Transverse colon (tissue), 4 donors: Measurements from ENCODE around the gene LDLRAD4. TPM values are rescaled to one million over a fixed set of nuclear protein-coding genes. Genes with fewer than 3 reads are reported as not detected.

Source experiments
- DNase-seq: peaks from one replicate; pipeline ENCODE4 v3.0.0-alpha.2; 2019
- H3K27ac ChIP-seq, 4 donors: fragments of 200-600 bp; sonication (generic); 2 replicates each; pipeline ENCODE4 v1.5.1; 2016 to 2018; ENCODE audit warnings: inconsistent platforms in 4 of 4
- H3K27me3 ChIP-seq: fragments of 200-600 bp; sonication (generic); 2 replicates; pipeline ENCODE4 v1.5.1; 2017; ENCODE audit warnings: inconsistent platforms
- H3K36me3 ChIP-seq, 4 donors: fragments of 200-600 bp; sonication (generic); 2 replicates each; pipeline ENCODE4 v1.5.1; 2017 to 2019; ENCODE audit warnings: inconsistent platforms in 4 of 4
- H3K4me1 ChIP-seq, 4 donors: fragments of 200-600 bp; sonication (generic); 2 replicates each; pipeline ENCODE4 v1.5.1; 2017 to 2020; ENCODE audit warnings: inconsistent platforms in 4 of 4
- H3K4me3 ChIP-seq, 4 donors: fragments of 200-600 bp; sonication (generic); 1 replicate in 1 of 4; 2 replicates in 3 of 4; pipeline versions ENCODE4 v1.5.1 to v1.6.1; 2017 to 2019; ENCODE audit warnings: inconsistent platforms in 4 of 4
- H3K9me3 ChIP-seq, 2 donors: fragments of 200-600 bp; sonication (generic); 2 replicates each; pipeline ENCODE4 v1.5.1; 2017 to 2019; ENCODE audit warnings: inconsistent platforms in 2 of 2
- CTCF ChIP-seq, 5 experiments: fragments of 200-600 bp in 3 of 5; fragments of 450-650 bp in 2 of 5; sonication (generic) in 3 of 5; IDR thresholded peaks; 1 replicate in 2 of 5; 2 replicates in 3 of 5; pipeline ENCODE4 v1.5.1; 2016 to 2017; ENCODE audit warnings: antibody characterized with exemption in 5 of 5, inconsistent platforms in 3 of 5, mild to moderate bottlenecking in 2 of 5, moderate library complexity in 1 of 5
- EP300 ChIP-seq: sonication (generic); formaldehyde crosslinking; IDR thresholded peaks from one replicate; pipeline ENCODE4 v1.6.1; 2017; ENCODE audit warnings: antibody characterized with exemption, low read depth
- POLR2A ChIP-seq: fragments of 450-650 bp; IDR thresholded peaks from one replicate; pipeline ENCODE4 v1.6.1; 2016; ENCODE audit warnings: antibody characterized with exemption, mild to moderate bottlenecking, moderate library complexity
- POLR2AphosphoS5 ChIP-seq, 3 donors: sonication (generic); formaldehyde crosslinking; IDR thresholded peaks; one replicate each; pipeline ENCODE4 v1.6.1; 2016; ENCODE audit warnings: antibody characterized with exemption in 3 of 3
- WGBS, 2 donors: methylation state at CpG; one replicate each; pipeline ENCODE4 v1.1.5; 2018; ENCODE audit warnings: low coverage in 1 of 2; 5-methylcytosine and 5-hydroxymethylcytosine counted together
- in situ Hi-C, 4 donors: fragments of 200-750 bp; cut with MboI; loops; one replicate each; pipeline versions ENCODE4 v1.15.0 to v1.15.1; 2017; ENCODE audit warnings: low sequenced_read_pairs in 3 of 4, low pct_ligation_motif_present in 1 of 4, low pct_unique_long_range_greater_than_20kb in 1 of 4
- intact Hi-C: fragments of 100-400 bp; cut with DNase I; formaldehyde crosslinking; loops from one replicate; pipeline ENCODE4 v1.15.1; 2023; ENCODE audit warnings: low total_unique reads
- total RNA-seq, 4 donors: library from RNA; depleted of rRNA; stranded (reverse); fragments of >200 nt; gene quantifications; one replicate each; pipeline ENCODE4 v1.1.0, GENCODE V29; 2016

The LDLRAD4 gene
- total RNA-seq, 4 donors from 2014 or later: 34.8 to 277 (median 60.6) TPM

GRCh38 chr18:13502585-13502984 lies 284.0 kb downstream of the LDLRAD4 start:
- 76 to 95% methylated on average over 7 to 8 of the region's 8 CpGs for WGBS, 2 donors

GRCh38 chr18:13503836-13504235 lies 285.3 kb downstream of the LDLRAD4 start:
- Histone ChIP-seq H3K4me1 (peaks cover 0 to 28% (median 7%) of the 10 kb centered on the region in 4 donors), H3K27ac (no peak overlapping the region), H3K27me3 (no peaks in the 10 kb centered on the region), H3K4me3 (no peak overlapping the region), H3K36me3 (no peaks in the 10 kb centered on the region), H3K9me3 (no peaks in the 10 kb centered on the region)
- WGBS, 2 donors: 52 to 70% methylated on average over 1 to 6 of the region's 6 CpGs
- DNase-seq: peak; percentile 20
- TF ChIP-seq POLR2A (no peak), POLR2AphosphoS5 (IDR thresholded peaks at IDR 0.05) (no peak), EP300 (no peak), CTCF (IDR thresholded peaks at IDR 0.05) (no peak)
- intact Hi-C loops: no loop called here
- in situ Hi-C loops: no loop called here

More at GRCh38 chr18:13502585-13502984, 284.0 kb downstream of the LDLRAD4 start:
- TF ChIP-seq POLR2AphosphoS5 (IDR thresholded peaks at IDR 0.05) (no peak), EP300 (no peak), CTCF (IDR thresholded peaks at IDR 0.05) (no peak), POLR2A (no peak)
- Histone ChIP-seq H3K27me3 (no peaks in the 10 kb centered on the region), H3K36me3 (peaks cover 0 to 5% (median under 1%) of the 10 kb centered on the region in 4 donors), H3K9me3 (no peaks in the 10 kb centered on the region), H3K4me1 (peaks cover 0 to 28% (median 7%) of the 10 kb centered on the region in 4 donors), H3K27ac (no peak overlapping the region), H3K4me3 (no peak overlapping the region)
- intact Hi-C loops: no loop called here
- in situ Hi-C loops: no loop called here
- DNase-seq: no peak

- TF ChIP-seq EP300: no peak
- TF ChIP-seq POLR2AphosphoS5 (IDR thresholded peaks at IDR 0.05): no peak
- TF ChIP-seq CTCF (IDR thresholded peaks at IDR 0.05): no peak
- TF ChIP-seq POLR2A: no peak
- H3K4me1 ChIP-seq: peaks cover 0 to 21% (median 5%) of the 10 kb centered on the region in 4 donors
- no peaks in the 10 kb centered on the region for H3K27me3 ChIP-seq
- H3K27ac ChIP-seq: peak overlapping the region in 2 of 4 donors; percentile 19 to 52
- no peaks in the 10 kb centered on the region for H3K36me3 ChIP-seq
- no peaks in the 10 kb centered on the region for H3K9me3 ChIP-seq
- 56 to 59% methylated on average over 12 of the region's 12 CpGs for WGBS, 2 donors
- intact Hi-C loops (no loop called here), in situ Hi-C loops (no loop called here)
- H3K4me3 ChIP-seq: no peak overlapping the region
- DNase-seq: no peak
Measured at GRCh38 chr18:13505780-13506345, 287.3 kb downstream of the LDLRAD4 start.

GRCh38 chr18:13510594-13510993 lies 292.0 kb downstream of the LDLRAD4 start:
- DNase-seq: no peak
- intact Hi-C loops: no loop called here
- Histone ChIP-seq H3K36me3 (no peaks in the 10 kb centered on the region), H3K9me3 (no peaks in the 10 kb centered on the region), H3K27me3 (no peaks in the 10 kb centered on the region), H3K4me3 (no peak overlapping the region), H3K27ac (no peak overlapping the region), H3K4me1 (no peaks in the 10 kb centered on the region)
- TF ChIP-seq EP300 (no peak), CTCF (IDR thresholded peaks at IDR 0.05) (no peak), POLR2A (no peak), POLR2AphosphoS5 (IDR thresholded peaks at IDR 0.05) (no peak)
- 90 to 100% methylated on average over 2 of the region's 2 CpGs for WGBS, 2 donors
- in situ Hi-C loops: no loop called here
